Fibroblast of the conjunctiva (primary cell): ENCODE data around the gene MADCAM1.
"Not testable (repeated sequence)": the region's sequence is repeated elsewhere in the genome, so short reads cannot be mapped to it uniquely, and the experiment has no call there.

Experiments used
- DNase-seq: peaks from one replicate; pipeline ENCODE4 v3.0.0-alpha.2; 2010; ENCODE audit warnings: low read depth

The MADCAM1 gene

GRCh38 chr19:496112-496665 lies at the start of gene MADCAM1:
Gene MADCAM1, plus strand, starts transcription at chr19:496486. Its CDS starts 14 bp downstream, at chr19:496500.
- no peak for DNase-seq

GRCh38 chr19:447064-447426 lies 49.2 kb upstream of the MADCAM1 start:
- DNase-seq = no peak

- no peak for DNase-seq
These were observed 48.3 kb upstream of the MADCAM1 start for GRCh38 chr19:447816-448560.

GRCh38 chr19:449916-450315 lies 46.4 kb upstream of the MADCAM1 start:
- DNase-seq = no peak

- not testable (repeated sequence) for DNase-seq
These were observed 45.3 kb upstream of the MADCAM1 start for GRCh38 chr19:450912-451481.

- DNase-seq = no peak
These were observed 43.5 kb upstream of the MADCAM1 start for GRCh38 chr19:452829-453228.

GRCh38 chr19:453606-454005 lies 42.7 kb upstream of the MADCAM1 start:
- no peak for DNase-seq

GRCh38 chr19:455031-455705 lies 41.1 kb upstream of the MADCAM1 start:
- DNase-seq = no peak

GRCh38 chr19:455851-456546 lies 40.3 kb upstream of the MADCAM1 start:
- DNase-seq = no peak

GRCh38 chr19:456547-457110 lies 39.7 kb upstream of the MADCAM1 start:
- no peak for DNase-seq

GRCh38 chr19:457636-458035 lies 38.6 kb upstream of the MADCAM1 start:
- no peak for DNase-seq

- DNase-seq = no peak
These were observed 37.9 kb upstream of the MADCAM1 start for GRCh38 chr19:458091-459042.

- no peak for DNase-seq
These were observed 36.4 kb upstream of the MADCAM1 start for GRCh38 chr19:459724-460511.

GRCh38 chr19:460877-461720 lies 35.2 kb upstream of the MADCAM1 start, which contains the start of gene SHC2:
Gene SHC2, minus strand, starts transcription at chr19:461033. Its CDS starts 37 bp downstream, at chr19:460996.
- DNase-seq = no peak

GRCh38 chr19:461721-462551 lies 34.4 kb upstream of the MADCAM1 start:
- DNase-seq = no peak

GRCh38 chr19:463483-464207 lies 32.6 kb upstream of the MADCAM1 start:
- no peak for DNase-seq

- DNase-seq = no peak
These were observed 32.1 kb upstream of the MADCAM1 start for GRCh38 chr19:464208-464545.
